ENCODE results near the gene CDYL.
A peak's percentile ranks its signal among the peaks of the same experiment; 100 is the strongest.

CDYL gene

GRCh38 chr6:4930025-4930691, 154.0 kb downstream of the CDYL start:
- DNase-seq (ENCODE audit: low read depth in 2 of 3, low spot score in 2 of 3), result no peak

DNA sequence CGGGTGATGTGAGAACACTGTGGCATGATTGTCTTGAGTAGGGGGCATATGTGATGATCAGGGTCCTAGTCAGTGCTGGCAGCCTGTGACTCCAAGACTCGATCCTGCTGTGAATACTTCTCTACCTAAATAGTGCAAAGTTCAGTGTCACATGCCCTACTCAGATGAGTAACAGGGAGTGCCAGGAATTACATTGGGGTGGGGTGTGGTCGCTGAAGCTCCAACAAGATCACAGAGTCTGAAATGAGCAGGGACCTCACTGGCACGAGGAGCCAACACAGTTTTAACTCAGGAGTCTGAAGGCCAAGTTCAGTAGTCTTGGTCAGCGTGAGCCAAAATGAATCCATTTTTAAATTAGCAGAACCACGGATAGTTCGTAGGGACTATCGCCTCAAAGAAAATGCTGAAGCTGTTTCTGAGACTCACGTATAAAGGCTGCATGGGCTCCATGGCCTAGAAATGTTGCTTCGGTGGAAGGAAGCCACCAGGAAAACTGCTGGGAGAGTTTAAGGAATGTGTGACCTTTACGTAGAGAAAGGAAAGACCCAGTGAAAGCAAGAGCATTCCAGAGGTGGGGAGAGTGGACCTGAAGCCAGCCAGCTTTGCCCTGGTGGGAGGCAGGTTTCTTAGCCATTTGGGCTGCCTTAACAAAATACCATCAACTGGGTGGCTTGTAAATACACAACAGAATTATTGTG, 155.5 kb downstream of the CDYL start:
- no peak for DNase-seq (ENCODE audit: low read depth in 2 of 3, low spot score in 2 of 3)

- no peak for DNase-seq (ENCODE audit: low read depth in 2 of 3, low spot score in 2 of 3)
These were observed 156.2 kb downstream of the CDYL start for GRCh38 chr6:4932228-4932903.

DNA sequence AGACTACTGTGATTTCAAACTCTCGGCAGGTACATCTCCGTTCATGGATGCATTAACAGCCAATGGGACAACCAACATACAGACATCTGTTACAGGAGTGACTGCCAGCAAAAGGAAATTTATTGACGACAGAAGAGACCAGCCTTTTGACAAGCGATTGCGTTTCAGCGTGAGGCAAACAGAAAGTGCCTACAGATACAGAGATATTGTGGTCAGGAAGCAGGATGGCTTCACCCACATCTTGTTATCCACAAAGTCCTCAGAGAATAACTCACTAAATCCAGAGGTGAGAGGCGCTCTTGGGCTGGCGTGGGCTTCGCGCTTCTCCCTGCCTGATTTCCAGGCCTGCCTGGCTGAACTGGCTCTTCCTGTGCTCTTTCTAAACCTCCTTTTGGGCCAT, 159.3 kb downstream of the CDYL start:
- no peak for DNase-seq (ENCODE audit: low read depth in 2 of 3, low spot score in 2 of 3)

- no peak for DNase-seq (ENCODE audit: low read depth in 2 of 3, low spot score in 2 of 3)
These were observed 159.9 kb downstream of the CDYL start for GRCh38 chr6:4935975-4936680.

DNA sequence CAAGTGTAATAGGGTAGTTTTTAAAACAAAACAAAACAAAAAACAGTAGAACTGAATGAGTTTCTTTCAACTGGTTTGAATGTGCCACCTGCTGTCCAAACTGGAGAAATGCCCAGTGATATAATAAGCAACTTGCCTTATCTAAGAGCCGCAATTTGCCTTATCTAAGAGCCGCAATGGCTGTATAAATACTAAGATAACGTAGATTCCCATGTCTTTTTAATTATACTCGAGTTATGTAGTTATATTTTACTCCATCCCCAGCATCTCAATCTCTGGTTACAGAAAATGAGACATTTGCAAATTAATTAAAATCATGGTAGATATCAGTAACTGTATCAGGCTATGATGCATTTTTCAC, 160.5 kb downstream of the CDYL start:
- DNase-seq (ENCODE audit: low read depth in 2 of 3, low spot score in 2 of 3), result no peak

GRCh38 chr6:4937414-4937813, 161.2 kb downstream of the CDYL start:
- no peak for DNase-seq (ENCODE audit: low read depth in 2 of 3, low spot score in 2 of 3)

DNA sequence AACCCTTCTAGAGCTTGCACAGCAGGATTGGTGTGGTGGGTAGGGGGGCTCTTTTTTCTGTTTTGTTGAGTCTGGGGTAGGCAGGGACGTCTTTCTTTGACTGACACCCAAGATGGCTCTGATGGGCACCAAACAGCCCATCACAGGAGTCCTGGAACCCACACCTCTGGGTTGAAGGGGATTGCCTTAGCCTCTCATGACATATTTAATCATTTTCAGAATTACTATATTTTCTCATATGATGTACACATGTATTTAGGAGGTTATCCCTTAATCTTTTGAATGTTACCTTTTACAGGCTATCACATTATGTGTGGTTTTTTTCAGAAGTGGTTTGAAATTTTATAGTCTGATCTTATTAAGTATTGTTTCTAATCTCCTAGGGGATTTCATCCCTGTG, 163.0 kb downstream of the CDYL start:
- DNase-seq (ENCODE audit: low read depth in 2 of 3, low spot score in 2 of 3), result no peak

GRCh38 chr6:4940416-4940815, 164.2 kb downstream of the CDYL start:
- no peak for DNase-seq (ENCODE audit: low read depth in 2 of 3, low spot score in 2 of 3)

DNA sequence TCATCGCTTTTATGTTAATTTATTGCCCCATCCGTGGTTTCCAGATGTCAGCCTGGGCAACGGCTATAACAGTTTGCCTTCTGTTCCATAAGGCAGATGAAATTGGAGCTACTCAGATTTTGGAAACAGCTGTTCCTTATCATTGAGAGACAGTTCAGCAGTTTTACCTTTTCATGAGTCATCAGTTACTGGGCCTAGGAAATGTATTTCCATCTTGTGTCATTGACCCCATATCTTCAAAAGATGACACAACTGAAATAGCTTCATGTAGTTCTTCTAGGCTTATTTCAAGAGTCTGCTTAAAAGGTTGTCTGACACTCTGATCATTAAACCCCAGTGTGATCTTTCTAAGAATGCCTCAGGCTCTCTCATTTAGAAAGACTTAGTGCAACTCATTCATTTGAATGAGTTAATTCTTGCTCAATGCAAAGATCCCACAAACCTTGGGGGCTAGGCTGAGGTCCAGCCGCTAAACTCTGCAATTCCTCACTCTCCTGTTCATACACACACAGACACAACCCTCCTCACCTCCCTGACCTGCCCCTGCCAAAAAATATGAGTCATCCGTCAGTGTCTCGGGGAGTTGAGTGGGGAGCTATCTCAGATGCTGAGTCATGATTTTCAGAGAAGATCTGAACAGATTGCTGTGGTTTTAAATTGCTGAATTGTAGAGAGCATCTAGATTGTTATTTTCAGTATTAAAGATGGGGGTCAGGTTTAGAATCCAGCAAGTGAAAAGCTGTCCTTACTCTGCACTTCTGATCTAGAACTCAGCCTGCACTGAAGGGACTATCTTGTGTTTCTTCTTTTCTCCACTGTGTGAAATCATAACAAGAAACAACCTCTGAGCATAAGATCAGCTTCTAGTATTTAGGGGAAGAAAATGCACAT, 165.8 kb downstream of the CDYL start:
- peak in 2 of 3 experiments; percentile 23 to 31 for DNase-seq (ENCODE audit: low read depth in 2 of 3, low spot score in 2 of 3)

DNA sequence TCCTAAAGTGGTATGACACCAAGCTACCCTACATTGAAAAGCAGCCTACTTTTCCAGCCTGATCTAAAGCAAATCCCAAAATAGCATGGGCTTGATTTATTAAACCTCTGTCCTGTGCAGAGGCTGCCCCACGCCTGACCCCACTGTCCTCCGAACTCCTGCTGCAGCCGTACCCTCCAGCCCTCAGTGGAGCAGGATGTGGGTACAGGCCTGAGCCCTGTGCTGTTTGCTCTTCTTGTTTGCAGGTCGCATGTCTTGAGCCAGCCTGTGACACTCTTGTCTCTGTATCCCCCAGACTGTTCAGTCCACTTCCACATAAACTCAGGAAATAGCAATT, 166.4 kb downstream of the CDYL start:
- DNase-seq (ENCODE audit: low read depth in 2 of 3, low spot score in 2 of 3), result no peak

GRCh38 chr6:4943716-4944115, 167.5 kb downstream of the CDYL start:
- no peak for DNase-seq (ENCODE audit: low read depth in 2 of 3, low spot score in 2 of 3)

- DNase-seq (ENCODE audit: low read depth in 2 of 3, low spot score in 2 of 3), result no peak
These were observed 168.1 kb downstream of the CDYL start for GRCh38 chr6:4944325-4944724.

DNA sequence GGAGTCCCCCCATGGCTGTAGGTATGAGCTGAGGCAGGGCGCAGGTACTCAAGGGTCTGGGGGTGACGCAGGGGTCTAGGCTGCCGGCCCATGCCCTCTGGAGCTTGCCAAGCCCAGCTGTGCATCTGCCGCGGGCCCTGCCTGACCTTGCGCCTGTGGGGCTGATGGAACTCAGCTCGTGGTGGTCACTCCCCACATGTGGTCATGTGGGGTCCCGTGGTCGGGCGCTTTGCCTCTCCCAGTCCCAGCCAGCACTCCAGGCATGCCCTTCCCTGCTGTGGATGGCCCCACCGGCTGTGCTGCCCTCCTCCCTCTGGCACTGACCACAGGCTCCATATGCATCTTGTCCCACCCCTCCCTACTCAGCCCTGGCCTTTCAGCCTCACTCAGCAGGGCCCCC, 170.3 kb downstream of the CDYL start:
- DNase-seq (ENCODE audit: low read depth in 2 of 3, low spot score in 2 of 3), result no peak

GRCh38 chr6:4947716-4948115, 171.5 kb downstream of the CDYL start:
- DNase-seq (ENCODE audit: low read depth in 2 of 3, low spot score in 2 of 3), result no peak

DNA sequence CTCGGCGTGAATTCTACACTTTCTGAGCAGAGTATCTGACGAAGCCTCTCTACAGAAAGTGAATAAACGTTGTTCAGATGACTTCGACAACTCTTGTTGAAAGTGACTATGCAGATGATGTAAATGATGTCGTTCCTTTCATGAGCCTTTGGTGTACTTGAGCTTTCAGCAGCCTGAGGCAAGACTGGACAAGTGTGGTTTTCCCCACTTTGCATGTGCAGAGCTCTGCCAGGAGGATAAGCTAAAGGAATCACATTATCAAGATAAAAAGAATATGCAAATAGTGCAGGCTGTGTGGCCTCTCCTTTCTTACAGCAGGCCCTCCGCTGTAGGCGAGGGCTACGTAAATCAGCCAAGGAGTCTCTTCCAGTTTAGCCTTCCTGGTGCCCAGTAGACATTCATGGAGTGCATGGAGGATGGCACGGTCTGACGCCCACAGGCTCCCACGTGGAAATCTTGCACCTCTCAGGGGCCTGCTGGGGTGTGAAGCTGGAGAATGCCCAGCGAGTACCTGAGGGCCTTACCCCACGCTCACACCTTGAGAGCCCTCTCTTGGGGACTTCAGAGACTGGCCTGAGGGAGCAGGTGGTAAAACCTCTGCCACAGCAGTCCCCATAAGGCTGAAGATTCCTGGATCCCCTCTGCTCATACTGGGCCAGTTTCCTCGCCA, 172.7 kb downstream of the CDYL start:
- DNase-seq (ENCODE audit: low read depth in 2 of 3, low spot score in 2 of 3), result no peak

DNA sequence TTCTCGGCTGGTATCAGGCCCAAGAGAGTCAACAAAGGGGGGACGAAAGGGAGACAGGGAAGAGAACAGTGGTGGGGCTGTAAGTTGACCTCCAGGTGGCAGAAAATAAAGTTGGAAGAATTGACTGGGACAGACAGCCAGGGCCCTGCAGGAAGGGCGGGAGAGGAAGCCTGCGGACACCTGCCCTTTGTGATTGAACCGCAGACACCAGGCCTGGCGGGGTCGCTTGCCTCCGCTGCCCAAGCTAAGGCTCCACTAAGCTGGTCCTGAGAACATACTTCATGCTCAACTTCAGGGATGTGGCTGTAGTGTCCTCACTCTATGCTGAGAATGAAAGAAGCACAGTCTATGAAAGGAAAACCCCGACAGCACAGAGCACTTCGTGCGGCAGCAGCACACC, 173.9 kb downstream of the CDYL start:
- DNase-seq (ENCODE audit: low read depth in 2 of 3, low spot score in 2 of 3), result no peak

- DNase-seq (ENCODE audit: low read depth in 2 of 3, low spot score in 2 of 3), result no peak
These were observed 174.8 kb downstream of the CDYL start for GRCh38 chr6:4950836-4951533.

- no peak for DNase-seq (ENCODE audit: low read depth in 2 of 3, low spot score in 2 of 3)
These were observed 177.2 kb downstream of the CDYL start for GRCh38 chr6:4953440-4953839.

GRCh38 chr6:4956625-4957024, 180.4 kb downstream of the CDYL start:
- no peak for DNase-seq (ENCODE audit: low read depth in 2 of 3, low spot score in 2 of 3)

All from activated CD8-positive, alpha-beta memory T cell treated with anti-CD3 and anti-CD28 coated beads for 48 hours (primary cell).